HG03469 (cell line): ENCODE measurements around the gene TRIM46.

Experiments used
- ATAC-seq: cut with Tn5 transposase; IDR thresholded peaks from one replicate; pipeline ENCODE4 v1.9.1; 2021; ENCODE audit warnings: mild to moderate bottlenecking, moderate library complexity, moderate number of reproducible peaks; ENCODE audit not compliant: unreplicated experiment

Gene TRIM46

GRCh38 chr1:155173478-155174323 is at the start of gene TRIM46:
Gene TRIM46, plus strand, starts transcription at chr1:155173849. Its CDS starts 118 bp downstream, at chr1:155173967.
- no peak for ATAC-seq

GRCh38 chr1:155124503-155125463 is 48.9 kb upstream of the TRIM46 start:
- ATAC-seq: no peak

- ATAC-seq: no peak
These were observed 48.1 kb upstream of the TRIM46 start for GRCh38 chr1:155125511-155125945.

DNA sequence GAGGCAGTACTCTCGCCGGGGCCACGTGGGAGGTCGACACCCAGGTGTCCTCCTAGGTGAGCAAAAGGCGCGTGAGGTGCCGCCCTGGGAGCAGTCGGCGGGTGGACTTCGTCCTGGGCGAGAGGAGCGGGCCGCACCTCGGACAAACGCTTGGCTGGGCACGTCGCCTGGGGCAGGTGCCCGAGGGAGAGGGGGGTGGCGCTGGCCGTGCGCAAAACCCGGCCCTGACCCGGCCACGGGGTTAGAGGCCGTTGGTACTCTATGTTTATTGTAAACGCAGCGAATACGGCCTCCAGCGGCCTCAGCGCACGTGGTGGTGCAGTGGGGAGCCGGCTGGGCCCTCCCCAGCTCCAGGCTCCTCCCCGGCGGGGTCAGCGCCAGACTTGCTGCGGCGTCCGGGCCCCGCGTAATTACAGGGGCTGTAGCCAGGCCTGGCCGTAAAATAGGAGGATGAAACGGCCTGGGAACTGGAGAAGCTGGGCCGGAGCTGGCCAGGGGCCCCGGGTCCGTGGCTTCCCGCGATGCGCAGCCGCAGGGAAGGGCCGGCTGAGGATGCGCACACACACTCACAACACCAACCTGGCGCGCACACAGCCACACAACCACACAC is 47.6 kb upstream of the TRIM46 start:
- no peak for ATAC-seq

DNA sequence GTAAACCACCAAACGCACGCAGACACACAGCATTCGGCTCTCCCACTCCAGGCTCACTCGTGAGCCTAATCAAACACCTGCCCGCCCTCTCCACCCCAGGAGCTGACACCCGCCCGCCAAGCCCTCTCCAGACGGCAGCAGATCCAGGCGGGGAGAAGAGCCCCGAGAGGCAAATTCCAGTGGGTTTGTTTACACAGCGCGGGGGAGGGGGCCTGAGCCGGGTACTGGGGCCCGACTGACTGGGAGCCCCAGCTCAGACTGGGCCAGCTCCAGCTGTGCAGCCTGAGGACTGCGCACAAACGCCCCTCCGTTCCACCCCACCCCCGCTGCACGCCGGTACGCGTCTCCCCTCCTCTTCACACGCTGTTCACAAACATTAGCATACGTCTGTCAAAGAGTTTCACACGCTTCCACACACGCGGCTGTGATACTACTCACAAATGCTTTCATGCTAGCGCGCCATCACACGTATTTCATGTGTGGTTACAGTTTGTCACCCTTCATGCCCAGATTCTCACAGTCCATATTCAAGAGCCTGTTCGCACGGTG is 47.0 kb upstream of the TRIM46 start:
- no peak for ATAC-seq

GRCh38 chr1:155127105-155127966 is 46.3 kb upstream of the TRIM46 start, which contains the start of gene EFNA1:
Gene EFNA1, plus strand, starts transcription at chr1:155127876. Its CDS starts 102 bp downstream, at chr1:155127978.
- no peak for ATAC-seq

GRCh38 chr1:155127967-155128754 is 45.5 kb upstream of the TRIM46 start:
- no peak for ATAC-seq

GRCh38 chr1:155128755-155129473 is 44.7 kb upstream of the TRIM46 start:
- no peak for ATAC-seq

GRCh38 chr1:155130272-155131006 is 43.2 kb upstream of the TRIM46 start:
- ATAC-seq: no peak

- ATAC-seq: no peak
These were observed 42.4 kb upstream of the TRIM46 start for GRCh38 chr1:155131285-155131684.

DNA sequence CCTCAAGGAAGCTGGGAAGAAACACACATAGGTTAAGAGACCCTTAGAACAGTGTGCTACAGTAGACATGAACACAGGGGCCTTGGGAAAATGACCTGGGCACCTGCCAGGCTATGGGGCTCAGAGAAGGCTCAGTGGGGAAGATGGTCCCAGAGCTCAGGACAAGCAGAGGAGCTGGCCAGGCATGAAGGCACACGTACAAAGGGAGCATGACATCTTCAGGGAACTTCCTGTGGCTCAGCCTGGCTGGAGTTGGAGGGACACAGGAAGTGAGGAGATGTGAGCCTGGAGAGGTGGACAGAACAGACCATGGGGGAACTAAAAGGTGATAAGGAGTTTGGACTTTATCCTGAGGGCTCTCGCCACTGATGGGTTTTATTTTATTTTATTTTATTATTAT is 41.8 kb upstream of the TRIM46 start:
- no peak for ATAC-seq

GRCh38 chr1:155133799-155134281 is 39.8 kb upstream of the TRIM46 start:
- ATAC-seq: no peak

DNA sequence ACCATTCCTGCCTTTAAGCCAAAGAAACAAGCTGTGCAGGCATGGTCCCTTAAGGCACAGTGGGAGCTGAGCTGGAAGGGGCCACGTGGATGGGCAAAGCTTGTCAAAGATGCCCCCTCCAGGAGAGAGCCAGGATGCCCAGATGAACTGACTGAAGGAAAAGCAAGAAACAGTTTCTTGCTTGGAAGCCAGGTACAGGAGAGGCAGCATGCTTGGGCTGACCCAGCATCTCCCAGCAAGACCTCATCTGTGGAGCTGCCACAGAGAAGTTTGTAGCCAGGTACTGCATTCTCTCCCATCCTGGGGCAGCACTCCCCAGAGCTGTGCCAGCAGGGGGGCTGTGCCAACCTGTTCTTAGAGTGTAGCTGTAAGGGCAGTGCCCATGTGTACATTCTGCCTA is 39.3 kb upstream of the TRIM46 start:
- no peak for ATAC-seq

- no peak for ATAC-seq
These were observed 38.7 kb upstream of the TRIM46 start for GRCh38 chr1:155134880-155135414.

DNA sequence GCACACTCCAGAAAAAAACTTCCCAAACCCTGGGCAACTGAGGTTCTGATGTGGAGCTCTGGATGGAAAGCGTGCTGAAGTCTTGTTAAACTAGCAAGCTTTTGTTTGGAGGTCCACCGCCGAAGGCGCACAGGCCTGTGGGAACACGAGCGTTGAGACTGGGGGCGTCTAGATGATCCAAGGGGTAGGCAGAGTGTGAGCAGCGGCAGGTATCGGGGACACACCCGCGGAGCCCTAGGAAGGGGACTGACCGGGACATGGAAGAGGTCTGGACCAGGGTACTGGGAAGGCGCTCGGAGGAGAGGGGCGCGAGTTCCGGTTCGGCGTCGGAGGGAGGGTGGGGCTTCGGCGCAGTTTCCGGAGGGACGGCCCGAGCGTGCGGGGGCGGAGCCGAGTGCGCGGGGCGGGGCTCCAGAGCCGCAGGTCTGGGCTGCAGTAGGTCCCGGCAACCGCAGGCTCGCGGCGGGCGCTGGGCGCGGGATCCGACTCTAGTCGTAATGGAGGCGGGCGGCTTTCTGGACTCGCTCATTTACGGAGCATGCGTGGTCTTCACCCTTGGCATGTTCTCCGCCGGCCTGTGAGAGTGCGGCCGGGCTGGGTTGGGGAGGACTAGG is 38.1 kb upstream of the TRIM46 start, which contains the start of gene SLC50A1:
SLC50A1 (plus strand) TSS at position 438 of the 614 bp plus-strand sequence; CDS start at position 498, 60 bp downstream.
- ATAC-seq: peak; percentile 51

DNA sequence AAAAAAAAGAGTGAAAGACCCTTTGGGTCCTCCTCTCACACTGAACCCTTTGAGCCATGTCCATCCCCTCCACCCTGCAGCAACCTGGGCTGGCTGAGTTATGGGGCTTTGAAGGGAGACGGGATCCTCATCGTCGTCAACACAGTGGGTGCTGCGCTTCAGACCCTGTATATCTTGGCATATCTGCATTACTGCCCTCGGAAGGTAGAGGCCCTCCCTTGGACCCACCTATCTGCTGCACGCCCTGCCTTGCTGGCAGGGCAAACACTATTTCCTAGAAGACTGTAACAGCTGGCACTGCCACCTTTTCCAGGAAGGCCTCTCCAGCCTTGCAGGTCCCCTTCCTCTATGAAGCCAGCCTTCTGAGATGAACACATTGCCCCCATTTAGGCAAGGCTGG is 36.9 kb upstream of the TRIM46 start:
- ATAC-seq: no peak
